Stimulated activated CD4-positive, alpha-beta T cell treated with anti-CD3 and anti-CD28 coated beads, Interleukin-2, amount 100 ng/mL, for 48 hours (primary cell): ENCODE data around the gene CXCL12.

Experiments
- DNase-seq, 2 donors: peaks; one replicate each; pipeline ENCODE4 v3.0.0-alpha.2; 2020

CXCL12 gene

GRCh38 chr10:44383749-44384600 lies 922 bp downstream of the CXCL12 start:
- no peak for DNase-seq

DNA sequence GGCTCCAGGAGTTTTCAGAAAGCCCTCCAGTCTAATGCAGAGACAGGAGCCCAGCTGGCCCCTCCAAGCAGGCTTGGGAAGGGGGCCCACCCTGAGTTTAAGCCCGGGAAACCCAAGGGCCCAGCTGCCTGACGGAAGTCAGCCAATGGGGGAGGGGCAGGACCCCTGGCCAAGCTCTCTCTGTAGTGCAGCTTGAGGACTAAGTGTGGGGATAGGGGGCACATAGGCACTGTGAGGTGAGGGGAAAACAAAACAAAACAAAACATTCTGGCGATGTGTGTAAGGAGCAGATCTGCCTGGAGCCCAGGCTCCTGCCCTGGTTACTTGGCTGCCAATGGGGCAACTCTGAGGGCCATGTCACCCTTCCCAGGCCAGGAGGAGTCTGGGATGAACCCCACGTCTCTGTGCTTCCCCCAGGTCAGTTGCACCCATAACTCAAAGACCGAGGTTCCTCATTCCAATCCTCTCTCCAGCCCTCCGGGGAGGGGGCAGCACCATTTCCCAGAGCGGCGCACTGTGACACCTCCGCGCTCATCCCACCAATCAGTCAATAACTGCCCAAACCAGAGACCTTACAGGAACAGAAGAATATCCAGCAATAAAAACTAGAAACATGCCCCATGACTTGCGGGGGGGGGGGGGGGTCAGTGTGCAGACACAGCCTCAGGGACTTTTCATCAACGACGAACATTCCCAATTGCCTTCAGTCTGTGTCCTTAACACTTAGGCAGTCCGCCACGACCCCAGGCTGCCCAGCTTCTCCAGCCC lies 1.7 kb downstream of the CXCL12 start:
- no peak for DNase-seq

DNA sequence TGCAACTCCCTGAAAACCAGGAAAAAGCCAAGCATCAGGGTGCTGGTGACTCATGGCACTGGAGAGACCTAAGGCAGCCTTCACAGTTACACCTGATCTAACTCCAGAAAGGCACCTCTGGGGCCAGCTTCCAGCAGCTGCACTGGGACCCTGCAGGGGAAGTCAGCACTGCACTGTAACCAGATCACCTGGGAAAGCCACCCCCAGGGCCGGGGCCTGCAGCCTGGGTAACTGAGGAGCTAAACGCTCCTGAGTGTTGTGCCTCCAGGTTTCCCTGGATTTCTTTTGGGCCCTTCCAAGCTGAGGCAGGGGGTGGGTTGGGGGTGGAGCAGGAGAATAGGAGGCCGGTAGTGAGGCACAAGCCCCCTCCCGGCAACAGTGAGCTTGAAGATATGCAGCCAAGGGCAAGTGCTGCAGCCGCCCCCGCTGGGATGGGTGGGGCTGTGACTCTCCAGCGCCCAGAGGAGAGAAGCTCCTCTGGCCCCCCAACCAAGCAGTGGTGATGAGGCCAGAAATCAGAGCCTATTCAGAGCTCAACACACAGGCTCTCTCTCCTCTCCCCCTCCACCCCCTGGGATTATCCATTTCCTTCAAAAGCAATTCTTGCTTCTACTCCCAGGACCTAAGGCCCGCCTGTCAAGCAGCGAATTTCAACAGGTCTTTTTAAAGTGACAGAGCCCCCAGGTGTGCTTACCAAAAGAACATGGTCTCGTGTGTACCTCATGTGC lies 2.6 kb downstream of the CXCL12 start:
- no peak for DNase-seq

DNA sequence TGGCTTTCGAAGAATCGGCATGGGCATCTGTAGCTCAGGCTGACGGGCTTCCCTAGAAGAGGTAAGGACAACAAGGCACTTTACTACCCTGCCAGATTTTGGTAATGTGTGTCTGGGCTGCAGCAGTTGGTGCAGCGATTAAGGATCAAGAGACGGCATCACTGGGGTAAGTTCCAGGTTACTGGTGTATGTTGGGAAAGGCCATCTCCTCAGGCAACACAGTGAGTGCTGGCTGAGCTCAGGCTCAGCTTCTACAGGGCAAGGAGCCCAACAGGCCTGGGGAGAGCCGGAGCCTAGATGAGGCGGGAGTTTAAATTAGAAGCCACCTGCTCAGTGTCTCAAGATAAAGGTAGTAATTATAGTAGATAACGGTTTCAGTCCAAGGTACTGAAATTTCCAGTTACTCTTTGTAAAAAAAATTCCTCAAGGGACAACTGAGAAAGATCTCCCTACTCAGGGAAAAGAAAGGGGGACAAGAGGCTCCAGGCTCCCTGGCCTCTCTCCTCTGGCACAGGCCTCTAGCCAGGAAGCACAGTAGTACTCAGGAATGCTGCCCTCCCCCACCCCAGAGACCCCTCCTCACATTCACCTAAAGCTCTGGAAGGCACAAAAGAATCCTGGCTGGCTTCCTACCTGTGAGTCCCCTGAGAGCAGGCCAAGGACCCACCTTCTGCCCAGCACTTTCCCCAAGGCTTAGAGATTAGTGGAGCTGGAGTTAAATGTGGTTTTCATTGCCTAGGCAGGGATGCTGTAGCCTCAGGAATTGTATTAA lies 3.9 kb downstream of the CXCL12 start:
- no peak for DNase-seq

- no peak for DNase-seq
These were observed 5.0 kb downstream of the CXCL12 start for GRCh38 chr10:44379907-44380306.

DNA sequence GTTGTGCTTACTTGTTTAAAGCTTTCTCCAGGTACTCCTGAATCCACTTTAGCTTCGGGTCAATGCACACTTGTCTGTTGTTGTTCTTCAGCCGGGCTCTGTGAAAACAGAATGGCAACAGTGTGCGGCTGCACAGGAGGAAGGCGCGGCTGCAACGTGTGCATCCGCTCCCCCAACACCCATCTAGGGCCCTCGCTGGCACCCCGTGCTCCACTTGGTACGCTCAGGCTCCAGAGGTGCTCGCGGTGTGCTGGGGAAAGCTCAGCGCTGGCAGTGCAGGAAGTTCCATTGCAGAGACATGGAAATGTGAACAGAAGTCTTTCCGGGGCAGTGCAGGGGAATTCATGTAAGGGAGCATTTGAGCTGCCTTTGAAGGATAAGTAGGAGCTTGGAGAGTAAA lies 6.3 kb downstream of the CXCL12 start:
- no peak for DNase-seq

- no peak for DNase-seq
These were observed 7.1 kb downstream of the CXCL12 start for GRCh38 chr10:44377651-44378310.

DNA sequence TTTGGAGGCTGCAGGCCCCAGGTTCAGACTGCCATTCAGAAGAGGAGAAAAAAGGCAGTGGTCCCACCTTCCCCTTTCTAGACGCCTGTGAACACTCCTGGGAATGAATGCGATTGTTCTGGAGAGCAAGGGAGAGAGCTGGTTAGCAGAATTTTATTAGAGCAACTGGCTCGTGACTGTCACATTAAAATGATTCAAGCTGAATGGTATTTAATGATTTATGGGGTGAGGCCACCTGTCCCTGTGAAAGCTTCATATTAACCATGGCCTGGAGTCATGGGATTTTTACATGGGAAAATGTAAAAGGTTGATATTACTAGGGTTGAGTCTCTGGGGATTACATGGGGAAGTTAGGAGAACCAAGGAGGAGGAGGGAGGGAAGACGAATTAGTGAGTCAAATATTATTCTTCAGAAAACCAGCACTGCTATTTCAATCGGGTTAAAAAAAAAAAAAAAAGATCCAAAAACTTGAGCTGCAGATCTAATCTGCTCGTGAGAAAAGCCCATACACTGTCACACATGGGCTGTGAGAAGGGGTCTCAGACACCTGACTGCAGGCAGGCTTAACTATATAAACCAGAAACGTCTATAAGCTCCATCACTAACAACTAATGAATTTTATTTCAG lies 8.3 kb downstream of the CXCL12 start:
- no peak for DNase-seq

DNA sequence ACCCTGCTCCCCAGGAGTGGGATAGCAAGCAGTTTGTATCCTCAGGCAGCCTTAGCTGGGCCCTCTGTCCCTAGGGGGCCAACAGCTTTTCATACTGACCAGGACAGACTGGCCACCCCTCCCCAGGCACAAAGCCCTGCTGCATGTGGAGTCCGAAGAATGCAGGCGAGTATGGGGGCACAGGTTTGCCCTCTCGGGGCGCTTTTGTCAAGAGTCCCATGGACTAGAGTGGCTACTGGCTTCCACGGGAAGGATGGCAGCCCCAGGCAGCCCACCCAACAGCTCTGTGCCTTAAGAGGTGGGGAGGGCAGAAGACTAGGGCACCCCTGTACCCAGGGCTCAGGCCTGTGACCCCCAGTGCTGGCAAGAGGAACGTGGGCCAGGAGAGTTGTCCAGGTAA lies 10.7 kb downstream of the CXCL12 start:
- no peak for DNase-seq

DNA sequence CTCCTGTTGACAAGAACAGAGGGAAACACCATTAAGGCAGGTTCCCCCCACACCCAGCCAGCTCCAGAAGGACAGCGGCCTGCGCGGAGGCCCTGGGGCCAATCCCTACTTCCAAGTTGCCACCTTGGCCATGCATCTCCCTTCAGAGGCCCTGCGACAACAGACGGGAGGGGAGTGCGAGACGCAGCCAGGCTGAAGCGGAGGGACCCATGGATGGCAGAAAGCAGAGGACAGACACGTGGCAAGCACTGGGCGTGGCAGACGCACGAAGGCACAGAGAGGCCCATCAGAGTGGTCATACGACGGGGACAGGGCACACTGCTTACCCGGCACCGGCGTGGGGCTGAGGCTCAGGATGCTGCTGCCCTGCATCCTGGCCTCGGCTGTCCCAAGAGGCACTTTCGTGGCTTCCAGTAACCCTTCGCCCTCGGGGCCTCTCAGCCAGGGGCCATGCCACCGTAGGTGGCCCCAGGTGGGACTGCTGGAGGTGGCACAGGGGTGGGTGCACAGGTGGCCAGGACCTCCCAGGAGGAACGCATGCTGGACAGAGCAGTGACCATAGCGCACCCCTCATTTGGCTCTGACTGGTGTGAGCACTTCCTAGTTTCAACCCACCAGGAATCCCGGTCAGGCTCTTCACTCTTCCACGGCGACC lies 11.4 kb downstream of the CXCL12 start:
- no peak for DNase-seq

GRCh38 chr10:44372181-44372580 lies 12.7 kb downstream of the CXCL12 start:
- DNase-seq = no peak

- no peak for DNase-seq
These were observed 14.1 kb downstream of the CXCL12 start for GRCh38 chr10:44370731-44371248.

DNA sequence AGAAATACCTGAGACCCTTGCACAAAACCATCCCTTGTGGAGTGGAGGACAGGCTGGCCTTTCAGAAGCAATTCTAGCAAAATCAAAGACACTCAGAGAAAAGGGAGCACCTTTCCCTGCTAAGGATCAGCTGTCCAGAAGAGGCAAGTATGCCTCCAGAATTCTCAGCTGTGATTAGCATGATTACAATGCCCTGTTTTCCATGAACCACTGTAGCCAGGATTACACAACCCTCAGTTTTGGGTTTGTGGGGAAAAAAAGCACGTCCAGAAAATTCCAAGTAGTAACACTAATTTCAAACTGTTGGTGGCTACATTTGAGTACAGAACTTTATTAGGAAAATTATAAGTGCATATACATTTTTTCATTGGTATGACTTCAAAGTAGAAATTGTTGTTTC lies 15.0 kb downstream of the CXCL12 start:
- DNase-seq = no peak

GRCh38 chr10:44369296-44369695 lies 15.6 kb downstream of the CXCL12 start:
- no peak for DNase-seq

GRCh38 chr10:44368637-44369036 lies 16.3 kb downstream of the CXCL12 start:
- no peak for DNase-seq

DNA sequence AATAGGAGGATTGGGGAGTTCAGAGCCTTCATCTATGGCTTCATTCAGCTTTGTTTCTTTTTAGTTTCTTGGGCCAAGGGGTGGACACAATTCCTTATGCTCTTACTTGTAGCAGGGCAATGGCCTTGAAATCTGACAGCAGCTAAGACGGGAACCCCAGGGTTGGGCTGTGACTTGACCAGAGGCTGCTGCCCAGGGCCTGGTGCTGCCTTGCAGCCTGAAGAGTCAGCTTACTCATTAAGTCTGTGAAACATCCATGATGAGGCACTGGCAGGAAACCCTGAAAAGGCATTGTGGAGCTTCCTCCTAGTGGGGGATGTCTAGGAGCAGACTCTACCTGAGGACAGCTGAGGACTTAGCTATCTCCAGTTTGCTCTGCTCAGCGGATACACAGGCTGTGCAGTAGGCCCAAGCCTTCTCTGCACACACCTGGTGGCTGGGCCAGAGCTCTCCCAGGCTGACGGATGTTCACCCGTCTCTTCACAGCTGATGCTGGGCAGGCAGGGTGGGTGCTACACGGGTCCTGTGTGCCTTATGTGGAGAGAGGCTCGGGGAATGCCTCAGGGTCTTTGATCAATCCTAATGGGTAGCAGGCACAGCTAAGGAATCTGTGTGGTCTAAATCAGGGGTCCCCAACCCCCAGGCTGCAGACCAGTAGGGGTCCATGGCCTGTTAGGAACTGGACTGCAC lies 17.8 kb downstream of the CXCL12 start:
- no peak for DNase-seq

- DNase-seq = no peak
These were observed 20.3 kb downstream of the CXCL12 start for GRCh38 chr10:44364566-44364965.

GRCh38 chr10:44363716-44364115 lies 21.2 kb downstream of the CXCL12 start:
- no peak for DNase-seq

DNA sequence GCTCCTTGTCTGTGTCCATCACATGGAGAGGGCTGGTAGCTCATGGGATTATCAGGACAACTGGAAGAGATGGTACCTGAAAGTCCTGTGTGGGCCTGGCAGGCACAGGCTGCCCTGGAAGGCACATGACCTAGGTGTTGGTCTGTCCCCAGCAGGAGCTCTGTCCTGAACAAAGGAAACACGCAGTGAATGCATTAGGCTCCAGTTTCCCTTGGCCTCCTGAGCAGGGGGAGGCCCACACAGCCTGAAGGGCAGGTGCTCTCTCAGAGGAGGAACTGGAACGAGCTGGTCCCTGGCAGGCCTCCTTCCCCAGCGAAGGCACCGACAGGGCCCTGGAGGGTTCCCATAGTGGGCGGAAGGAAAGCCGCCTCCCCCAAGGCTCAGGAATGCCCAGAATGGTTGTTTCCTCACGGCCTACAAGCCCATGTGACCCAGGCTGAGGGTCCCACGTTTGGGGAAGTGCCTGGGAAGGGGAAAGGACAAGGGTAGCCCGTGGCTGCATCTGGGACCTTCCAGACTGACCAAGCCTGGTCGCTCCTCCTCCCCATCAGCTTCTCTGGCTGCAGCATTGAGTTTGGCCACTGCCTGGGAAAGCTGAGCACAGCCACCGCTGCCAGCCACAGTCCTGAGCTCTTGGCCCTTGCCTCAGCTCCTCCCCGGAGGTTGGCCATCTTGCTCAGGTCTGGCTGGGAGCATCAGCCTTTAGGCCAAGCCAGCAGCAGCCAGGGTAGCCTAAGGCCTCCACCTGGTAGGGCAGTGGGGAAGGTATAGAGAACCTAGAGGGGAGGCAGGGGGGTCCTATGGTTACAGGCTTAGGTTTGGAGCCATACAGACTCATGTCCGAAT lies 21.8 kb downstream of the CXCL12 start:
- no peak for DNase-seq
